HG03097 (cell line): ENCODE measurements around the gene PDCD1.
"Not testable (repeated sequence)": the region's sequence is repeated elsewhere in the genome, so short reads cannot be mapped to it uniquely, and the experiment has no call there.

ENCODE experiments used
- ATAC-seq: cut with Tn5 transposase; IDR thresholded peaks from one replicate; pipeline ENCODE4 v1.9.1; 2021; ENCODE audit not compliant: unreplicated experiment, low FRiP score

The PDCD1 gene

DNA sequence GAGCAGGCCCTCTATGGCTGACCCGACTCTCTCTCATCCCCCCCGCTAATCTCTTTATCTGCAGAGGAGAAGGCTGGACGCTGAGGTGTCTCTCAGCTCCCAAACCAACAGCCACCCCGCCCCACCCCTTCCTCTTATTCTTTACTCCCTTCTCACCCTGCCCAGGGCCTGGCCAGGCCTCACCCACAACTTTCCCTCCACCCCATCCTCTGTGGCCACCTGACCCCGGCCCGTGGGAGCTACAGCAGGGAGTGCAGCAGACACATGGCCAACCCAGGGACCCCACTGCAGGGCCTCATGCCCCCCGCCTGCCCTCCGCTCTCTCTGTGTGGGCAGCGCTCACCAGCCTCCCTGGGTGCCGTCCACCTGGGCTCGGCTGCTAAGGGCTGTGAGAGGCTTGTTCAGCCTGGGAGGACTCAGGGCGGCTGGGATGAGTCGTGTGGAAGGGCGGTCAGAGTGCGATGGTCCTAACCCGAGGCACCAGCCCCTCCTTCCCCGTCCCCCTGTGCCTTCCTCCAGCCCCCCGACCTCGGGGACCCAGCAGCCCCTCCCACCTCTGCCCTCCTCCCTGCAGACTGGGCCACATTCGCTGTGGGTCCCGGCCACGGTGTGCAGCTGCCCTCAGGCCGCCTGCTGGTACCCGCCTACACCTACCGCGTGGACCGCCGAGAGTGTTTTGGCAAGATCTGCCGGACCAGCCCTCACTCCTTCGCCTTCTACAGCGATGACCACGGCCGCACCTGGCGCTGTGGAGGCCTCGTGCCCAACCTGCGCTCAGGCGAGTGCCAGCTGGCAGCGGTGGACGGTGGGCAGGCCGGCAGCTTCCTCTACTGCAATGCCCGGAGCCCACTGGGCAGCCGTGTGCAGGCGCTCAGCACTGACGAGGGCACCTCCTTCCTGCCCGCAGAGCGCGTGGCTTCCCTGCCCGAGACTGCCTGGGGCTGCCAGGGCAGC, 42.9 kb downstream of the PDCD1 start:
- no peak for ATAC-seq

- ATAC-seq: no peak
These were observed 43.8 kb downstream of the PDCD1 start for GRCh38 chr2:241814643-241815476.

- ATAC-seq: no peak
These were observed 44.4 kb downstream of the PDCD1 start for GRCh38 chr2:241814393-241814642.

GRCh38 chr2:241813644-241814392, 44.9 kb downstream of the PDCD1 start:
- ATAC-seq: no peak

DNA sequence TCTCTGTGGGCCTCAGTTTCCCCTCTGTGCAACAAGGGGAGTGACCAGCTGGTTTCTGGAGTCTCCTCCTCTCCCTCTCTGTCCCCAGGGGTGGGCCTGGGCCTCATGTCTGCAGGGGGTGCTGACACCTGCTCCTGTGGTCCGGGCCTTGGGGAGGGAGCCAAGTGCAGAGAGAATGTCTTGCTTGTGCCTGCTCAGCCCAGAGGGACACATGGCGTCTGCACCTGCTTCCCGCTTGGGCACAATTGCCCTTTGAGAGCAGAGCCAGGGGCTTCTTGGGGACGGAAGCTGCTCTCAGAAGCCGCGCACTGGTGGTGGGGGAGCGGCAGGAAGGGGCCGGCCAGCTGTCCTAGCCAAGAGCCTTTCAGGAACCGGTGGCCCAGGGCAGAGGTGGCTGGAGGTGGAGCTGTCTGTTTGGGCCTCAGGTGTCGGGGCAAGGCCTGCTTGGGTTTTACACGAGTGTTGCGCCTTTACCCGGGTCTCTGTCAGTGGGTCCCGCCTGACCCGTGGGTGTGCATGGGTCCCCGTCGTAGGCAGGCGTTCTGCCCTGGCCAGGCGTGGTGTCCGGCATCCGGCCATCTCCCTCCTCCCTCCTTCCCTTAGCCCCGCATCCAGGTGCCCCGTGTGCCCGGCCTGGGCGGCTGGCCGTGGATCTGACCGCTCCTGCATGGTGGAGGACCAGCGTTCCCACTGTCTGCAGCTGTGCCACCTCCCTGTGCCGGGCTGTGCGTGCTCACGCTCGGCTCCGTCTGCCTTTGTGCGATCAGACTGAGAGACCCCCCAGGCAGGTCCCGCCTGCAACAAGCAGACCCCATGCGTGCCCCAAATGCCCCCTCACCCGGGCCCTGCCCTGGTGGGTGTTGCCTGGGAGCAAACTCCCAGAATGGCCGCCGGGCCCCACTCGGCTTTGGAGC, 45.7 kb downstream of the PDCD1 start:
- no peak for ATAC-seq

DNA sequence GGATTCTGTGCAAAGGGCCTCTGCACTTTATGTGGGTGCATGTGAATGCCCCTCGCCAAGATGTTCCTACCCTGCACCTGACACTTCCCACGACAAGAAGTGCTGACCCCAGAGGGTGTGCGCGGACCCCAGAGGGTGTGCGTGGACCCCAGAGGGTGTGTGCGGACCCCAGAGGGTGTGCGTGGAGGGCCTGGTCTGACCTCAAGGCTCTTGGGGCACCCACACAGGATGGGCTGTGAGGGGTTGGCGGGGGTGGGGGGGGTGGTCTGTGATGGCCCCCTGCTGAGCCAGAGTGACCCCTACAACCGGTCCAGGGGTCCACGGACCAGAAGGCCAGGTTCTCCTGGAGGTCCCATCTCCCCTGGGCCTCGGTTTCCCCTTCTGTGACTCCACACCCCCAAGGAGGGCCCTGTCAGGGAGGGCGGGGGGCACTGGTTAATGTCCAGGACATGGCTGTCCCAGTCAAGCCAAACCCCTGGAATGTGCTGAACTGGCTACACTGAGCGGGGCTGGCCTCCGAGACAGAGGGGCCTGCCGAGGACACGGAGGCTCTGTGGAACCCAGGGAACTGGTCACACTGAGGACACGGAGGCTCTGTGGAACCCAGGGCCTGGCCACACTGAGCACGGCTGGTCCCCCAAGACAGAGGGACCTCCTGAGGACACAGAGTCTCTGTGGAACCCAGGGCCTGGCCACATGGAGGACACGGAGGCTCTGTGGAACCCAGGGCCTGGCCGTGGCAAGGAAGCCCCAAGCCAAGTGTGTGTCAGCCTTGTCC, 46.6 kb downstream of the PDCD1 start:
- no peak for ATAC-seq

DNA sequence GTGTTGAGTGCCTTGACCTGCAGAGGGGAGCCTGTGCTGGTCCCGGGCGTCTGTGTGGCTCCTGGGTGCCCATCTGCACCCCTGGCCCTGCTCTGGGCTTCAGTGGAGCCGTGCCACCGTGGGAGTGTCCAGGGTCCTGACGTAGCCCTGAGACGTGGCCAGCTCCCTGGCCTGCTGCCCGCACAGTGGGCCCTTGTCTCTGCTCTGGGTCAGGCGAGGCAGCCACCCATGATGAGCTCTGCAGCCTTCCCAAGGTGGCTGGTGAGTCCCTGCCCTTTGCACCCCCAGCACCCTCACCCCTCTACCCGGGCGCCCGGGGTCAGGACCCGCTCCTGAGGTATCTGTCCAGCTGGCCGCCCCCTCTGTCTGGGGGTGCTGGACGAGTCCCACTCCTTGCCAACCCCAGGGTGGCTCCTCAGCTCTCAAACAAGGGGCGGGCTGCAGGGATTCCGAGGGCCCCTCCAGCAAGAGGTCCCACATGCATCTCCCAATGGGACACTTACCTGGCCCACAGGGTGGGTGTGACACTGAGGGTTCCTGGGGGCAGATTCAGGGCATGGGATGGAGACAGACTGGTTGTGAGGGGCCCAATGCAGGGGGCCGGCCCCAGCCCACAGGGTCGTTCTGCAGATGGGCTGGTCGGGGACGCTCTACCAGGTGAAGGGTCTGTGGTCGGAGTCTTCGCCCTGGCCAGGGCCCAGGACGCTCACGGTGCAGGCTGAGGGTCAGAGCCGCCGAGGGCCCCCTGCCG, 47.3 kb downstream of the PDCD1 start:
- ATAC-seq: no peak

DNA sequence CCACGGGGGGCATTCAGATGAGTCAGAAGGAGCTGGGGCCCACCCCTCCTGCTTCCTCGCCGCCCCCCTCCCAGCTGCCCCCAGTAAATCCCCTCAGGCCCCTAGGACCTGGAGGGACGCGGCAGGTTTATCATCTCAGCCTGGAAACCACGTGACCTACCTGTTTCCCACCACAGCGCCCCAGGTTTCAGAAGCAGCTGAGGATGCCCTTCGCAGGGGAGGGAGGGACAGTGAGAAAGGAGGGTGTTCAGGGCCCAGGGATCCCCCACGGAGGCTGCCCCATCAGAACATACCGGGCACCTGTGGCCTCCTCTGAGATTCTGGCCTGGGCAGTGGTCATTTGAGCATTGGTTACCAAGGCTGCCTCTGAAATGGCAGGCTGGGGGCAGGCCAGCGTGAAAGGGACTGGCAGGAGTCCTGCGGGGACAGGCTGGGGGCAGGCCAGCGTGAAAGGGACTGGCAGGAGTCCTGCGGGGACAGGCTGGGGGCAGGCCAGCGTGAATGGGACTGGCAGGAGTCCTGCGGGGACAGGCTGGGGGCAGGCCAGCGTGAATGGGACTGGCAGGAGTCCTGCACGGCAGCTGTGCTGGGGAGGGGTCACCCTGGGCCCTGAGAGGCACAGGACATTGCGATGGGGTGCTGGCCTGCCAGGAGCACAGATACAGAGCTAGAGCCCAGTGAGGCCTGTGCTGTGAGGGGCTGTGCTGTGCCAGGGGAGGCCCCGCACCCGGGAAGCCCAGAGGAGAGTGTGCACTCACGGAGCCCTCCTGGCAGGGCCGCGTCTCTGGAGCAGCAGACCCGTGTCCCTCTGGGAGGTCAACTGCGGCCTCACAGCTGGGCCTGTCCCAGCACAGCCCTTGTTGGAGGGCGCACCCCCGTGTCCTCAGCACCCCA, 48.1 kb downstream of the PDCD1 start:
- no peak for ATAC-seq

- ATAC-seq: no peak
These were observed 49.0 kb downstream of the PDCD1 start for GRCh38 chr2:241809383-241810306.

DNA sequence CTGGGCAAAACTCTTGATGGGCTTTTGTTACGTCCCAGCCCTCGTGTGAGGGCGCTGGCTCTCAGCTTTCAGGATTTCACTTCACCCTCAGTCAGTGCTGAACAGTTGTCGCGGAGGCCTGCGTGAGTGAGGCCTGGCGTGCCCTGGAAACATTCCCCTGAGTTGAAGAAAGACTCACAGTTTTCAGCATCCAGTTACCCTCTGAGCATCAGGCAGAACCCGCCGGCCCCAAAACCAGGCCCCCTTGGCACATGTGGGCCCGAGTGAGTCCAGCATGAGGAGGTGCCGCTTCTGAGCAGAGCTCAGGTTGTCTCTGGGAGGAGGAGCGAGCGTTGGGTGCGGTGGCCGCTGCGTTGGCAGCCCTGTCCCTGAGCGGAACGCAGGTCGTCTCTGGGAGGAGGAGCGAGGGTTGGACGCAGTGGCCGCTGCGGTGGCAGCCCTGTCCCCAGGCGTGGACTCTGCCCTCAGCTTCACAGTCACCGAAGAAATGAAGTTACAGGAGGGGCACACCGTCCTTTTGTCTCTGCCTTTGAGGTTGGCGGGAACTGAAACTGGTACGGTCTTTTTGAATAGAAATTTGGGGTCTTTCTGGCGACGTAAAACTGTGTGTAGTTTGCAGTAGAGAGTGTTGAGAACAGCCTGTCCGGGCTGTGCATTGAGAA, 49.8 kb downstream of the PDCD1 start, which contains the start of gene NEU4:
Gene NEU4, plus strand, starts transcription at position 473 of the 662 bp plus-strand sequence. CDS start 5,292 bp downstream, outside the sequence.
- no peak for ATAC-seq

DNA sequence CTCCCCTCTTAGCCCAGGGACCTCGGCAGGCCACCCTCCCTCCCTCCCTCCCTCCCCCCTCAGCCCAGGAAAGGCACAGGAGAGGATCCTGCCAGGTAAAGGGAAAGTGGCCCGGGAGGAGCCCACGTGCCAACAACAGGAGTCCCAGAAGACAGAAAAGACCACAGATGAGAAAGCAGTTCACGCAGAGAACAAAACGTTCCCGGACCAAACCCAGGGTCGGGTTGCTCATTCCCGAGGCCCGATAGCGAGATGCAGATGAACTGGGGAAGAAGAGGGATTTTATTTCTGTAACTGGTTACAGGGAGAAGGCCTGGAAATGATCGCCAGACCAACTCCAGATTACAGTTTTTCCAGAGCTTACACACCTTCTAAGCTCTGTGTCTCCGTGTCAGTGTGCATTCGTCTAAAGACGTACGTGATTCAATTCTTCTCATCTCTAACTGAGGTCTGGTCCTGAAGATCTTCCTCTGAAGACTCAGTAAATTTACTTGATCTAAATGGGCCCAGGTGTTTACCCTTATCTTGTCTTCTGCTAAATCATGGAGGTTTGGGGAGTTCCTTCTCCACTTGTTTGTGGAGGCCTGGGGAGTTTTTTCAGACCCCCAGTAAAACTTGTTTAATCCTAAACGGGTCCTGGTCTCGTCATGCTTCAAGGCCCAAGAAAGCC, 50.5 kb downstream of the PDCD1 start:
- ATAC-seq: no peak

DNA sequence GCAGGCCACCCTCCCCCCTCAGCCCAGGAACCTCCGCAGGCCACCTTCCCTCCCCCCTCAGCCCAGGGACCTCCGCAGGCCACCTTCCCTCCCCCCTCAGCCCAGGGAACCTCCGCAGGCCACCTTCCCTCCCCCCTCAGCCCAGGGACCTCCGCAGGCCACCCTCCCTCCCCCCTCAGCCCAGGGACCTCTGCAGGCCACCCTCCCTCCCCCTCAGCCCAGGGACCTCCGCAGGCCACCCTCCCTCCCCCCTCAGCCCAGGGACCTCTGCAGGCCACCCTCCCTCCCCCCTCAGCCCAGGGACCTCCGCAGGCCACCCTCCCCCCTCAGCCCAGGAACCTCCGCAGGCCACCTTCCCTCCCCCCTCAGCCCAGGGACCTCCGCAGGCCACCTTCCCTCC, 52.5 kb downstream of the PDCD1 start:
- not testable (repeated sequence) for ATAC-seq

- ATAC-seq: no peak
These were observed 54.1 kb downstream of the PDCD1 start for GRCh38 chr2:241804326-241805229.
